Measurements from ENCODE around the gene LRPPRC.

The LRPPRC gene

GRCh38 chr2:43995733-43996533 lies at the start of gene LRPPRC:
Gene LRPPRC, minus strand, starts transcription at chr2:43995989. Its CDS starts 42 bp downstream, at chr2:43995947.
- TF ChIP-seq GATA3 (IDR thresholded peaks at IDR 0.05; ENCODE audit: low read depth, low read length) (no peak), GATA2 (IDR thresholded peaks at IDR 0.05; ENCODE audit: low read depth, low read length) (no peak; the same call in 1 of the 2 replicates)

- TF ChIP-seq GATA3 (IDR thresholded peaks at IDR 0.05; ENCODE audit: low read depth, low read length) (no peak), GATA2 (IDR thresholded peaks at IDR 0.05; ENCODE audit: low read depth, low read length) (no peak)
Observed at GRCh38 chr2:44045061-44045460, 49.3 kb upstream of the LRPPRC start.

DNA sequence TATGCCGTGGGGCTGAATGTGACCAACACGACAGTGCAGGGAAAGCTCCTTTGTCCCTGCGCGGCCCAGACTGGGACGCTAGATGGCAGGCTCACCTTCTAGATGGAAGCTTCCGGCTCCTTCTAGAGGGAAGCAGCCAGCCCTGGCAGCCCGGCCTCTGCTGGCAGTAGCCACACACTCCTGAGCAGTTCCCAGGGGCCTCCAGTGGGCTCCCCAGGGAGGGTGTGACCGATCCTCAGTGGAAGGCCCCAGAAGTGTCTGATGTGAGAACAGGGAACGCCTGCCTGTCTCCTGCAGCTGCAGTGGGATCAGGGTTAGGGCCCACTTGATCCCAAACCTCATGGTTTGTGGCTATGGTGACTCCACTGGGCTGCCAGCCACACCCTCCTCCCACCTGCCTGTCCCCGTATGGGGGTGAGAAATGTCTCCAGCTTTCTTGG lies 48.5 kb upstream of the LRPPRC start:
- TF ChIP-seq GATA2 (IDR thresholded peaks at IDR 0.05; ENCODE audit: low read depth, low read length) (no peak), GATA3 (IDR thresholded peaks at IDR 0.05; ENCODE audit: low read depth, low read length) (no peak)

DNA sequence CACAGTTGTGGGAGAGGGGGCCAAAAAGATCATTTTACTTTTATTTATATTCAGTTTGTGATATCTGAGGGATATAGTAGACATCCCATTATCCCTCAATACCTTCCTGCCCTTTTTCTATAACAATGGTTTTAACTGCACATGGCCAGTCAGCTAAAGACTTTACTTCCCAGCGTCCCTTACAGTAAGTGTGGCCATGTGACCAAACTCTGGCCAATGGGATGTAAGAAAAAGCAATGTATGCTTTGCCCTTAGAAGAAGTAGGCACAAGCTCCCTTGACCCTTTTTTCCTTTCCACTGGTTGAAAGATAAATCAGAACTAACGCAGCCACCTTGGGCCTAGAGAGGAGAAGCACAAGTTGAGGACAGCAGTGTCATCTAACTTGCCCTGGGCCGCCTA lies 44.6 kb upstream of the LRPPRC start:
- TF ChIP-seq GATA2 (IDR thresholded peaks at IDR 0.05; ENCODE audit: low read depth, low read length) (no peak), GATA3 (IDR thresholded peaks at IDR 0.05; ENCODE audit: low read depth, low read length) (no peak)

GRCh38 chr2:44038277-44038676 lies 42.5 kb upstream of the LRPPRC start:
- TF ChIP-seq GATA2 (IDR thresholded peaks at IDR 0.05; ENCODE audit: low read depth, low read length) (no peak), GATA3 (IDR thresholded peaks at IDR 0.05; ENCODE audit: low read depth, low read length) (no peak)

GRCh38 chr2:44037221-44037620 lies 41.4 kb upstream of the LRPPRC start:
- TF ChIP-seq GATA2 (IDR thresholded peaks at IDR 0.05; ENCODE audit: low read depth, low read length): no peak
- no peak for TF ChIP-seq GATA3 (IDR thresholded peaks at IDR 0.05; ENCODE audit: low read depth, low read length)

DNA sequence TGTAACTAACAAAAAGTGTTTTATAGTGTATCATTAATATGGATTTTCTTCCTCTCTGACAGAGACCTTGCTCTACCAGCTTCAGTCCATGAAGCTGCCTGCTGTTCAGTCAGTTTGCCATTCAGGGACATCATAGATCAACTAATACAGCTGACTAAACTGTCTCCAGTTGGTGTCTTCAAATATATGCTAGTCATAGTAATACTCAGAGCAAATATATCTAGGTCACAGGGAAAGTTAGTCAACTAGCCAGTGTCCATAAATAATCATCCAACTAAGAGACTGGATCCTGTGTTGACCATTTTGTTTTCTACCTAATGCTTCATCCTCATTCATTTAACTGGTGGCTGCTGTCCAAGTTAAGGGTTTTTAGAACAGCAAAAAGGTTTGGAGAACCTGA lies 38.2 kb upstream of the LRPPRC start:
- TF ChIP-seq GATA3 (IDR thresholded peaks at IDR 0.05; ENCODE audit: low read depth, low read length): no peak
- TF ChIP-seq GATA2 (IDR thresholded peaks at IDR 0.05; ENCODE audit: low read depth, low read length): no peak

DNA sequence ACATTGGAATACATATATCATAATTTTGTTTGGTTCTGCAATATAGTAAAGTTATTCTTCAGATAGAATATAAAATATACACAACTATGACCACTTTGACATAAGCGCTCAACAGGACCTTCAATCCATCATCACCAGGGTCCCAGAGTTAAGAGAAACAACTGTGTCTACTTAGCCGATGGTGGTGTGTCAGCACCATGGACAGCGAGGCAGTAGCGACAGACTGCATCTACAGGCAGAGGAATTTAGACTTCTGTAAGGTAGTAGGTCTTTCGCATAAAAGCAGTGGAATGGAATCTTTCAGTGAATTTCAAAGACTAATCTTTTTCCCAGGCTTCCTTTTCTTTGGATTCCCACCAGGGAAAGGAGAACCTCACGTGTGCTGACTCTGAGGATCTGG lies 20.5 kb upstream of the LRPPRC start:
- TF ChIP-seq GATA3 (IDR thresholded peaks at IDR 0.05; ENCODE audit: low read depth, low read length): no peak
- no peak for TF ChIP-seq GATA2 (IDR thresholded peaks at IDR 0.05; ENCODE audit: low read depth, low read length)

GRCh38 chr2:44015239-44015638 lies 19.4 kb upstream of the LRPPRC start:
- TF ChIP-seq GATA2 (IDR thresholded peaks at IDR 0.05; ENCODE audit: low read depth, low read length) (no peak), GATA3 (IDR thresholded peaks at IDR 0.05; ENCODE audit: low read depth, low read length) (no peak)

- TF ChIP-seq GATA3 (IDR thresholded peaks at IDR 0.05; ENCODE audit: low read depth, low read length): no peak
Observed at GRCh38 chr2:44010266-44010665, 14.5 kb upstream of the LRPPRC start.

GRCh38 chr2:44009136-44009735 lies 13.4 kb upstream of the LRPPRC start:
- peak; percentile 90 for TF ChIP-seq GATA2 (IDR thresholded peaks at IDR 0.05; ENCODE audit: low read depth, low read length)
- TF ChIP-seq GATA3 (IDR thresholded peaks at IDR 0.05; ENCODE audit: low read depth, low read length): peak; percentile 90

DNA sequence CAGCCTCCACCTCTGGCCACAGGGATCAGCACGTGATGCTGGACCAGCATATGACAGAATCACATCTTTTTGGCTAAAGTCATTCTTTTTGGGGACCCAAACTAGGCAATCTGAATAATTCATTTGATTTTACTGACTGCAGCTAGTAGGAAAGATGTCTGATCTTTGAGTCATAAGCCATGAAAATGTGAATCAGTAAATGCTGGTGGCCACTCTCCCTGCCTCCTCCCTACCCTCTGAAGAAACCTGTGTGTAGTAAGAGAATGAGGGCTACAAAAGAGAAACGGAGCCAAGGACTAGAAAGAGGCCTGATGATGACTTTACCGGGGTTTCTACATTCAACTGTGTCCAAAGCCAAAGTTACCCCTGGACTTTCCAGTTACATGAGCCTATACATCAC lies 10.1 kb upstream of the LRPPRC start:
- TF ChIP-seq GATA3 (IDR thresholded peaks at IDR 0.05; ENCODE audit: low read depth, low read length) (no peak), GATA2 (IDR thresholded peaks at IDR 0.05; ENCODE audit: low read depth, low read length) (no peak)

DNA sequence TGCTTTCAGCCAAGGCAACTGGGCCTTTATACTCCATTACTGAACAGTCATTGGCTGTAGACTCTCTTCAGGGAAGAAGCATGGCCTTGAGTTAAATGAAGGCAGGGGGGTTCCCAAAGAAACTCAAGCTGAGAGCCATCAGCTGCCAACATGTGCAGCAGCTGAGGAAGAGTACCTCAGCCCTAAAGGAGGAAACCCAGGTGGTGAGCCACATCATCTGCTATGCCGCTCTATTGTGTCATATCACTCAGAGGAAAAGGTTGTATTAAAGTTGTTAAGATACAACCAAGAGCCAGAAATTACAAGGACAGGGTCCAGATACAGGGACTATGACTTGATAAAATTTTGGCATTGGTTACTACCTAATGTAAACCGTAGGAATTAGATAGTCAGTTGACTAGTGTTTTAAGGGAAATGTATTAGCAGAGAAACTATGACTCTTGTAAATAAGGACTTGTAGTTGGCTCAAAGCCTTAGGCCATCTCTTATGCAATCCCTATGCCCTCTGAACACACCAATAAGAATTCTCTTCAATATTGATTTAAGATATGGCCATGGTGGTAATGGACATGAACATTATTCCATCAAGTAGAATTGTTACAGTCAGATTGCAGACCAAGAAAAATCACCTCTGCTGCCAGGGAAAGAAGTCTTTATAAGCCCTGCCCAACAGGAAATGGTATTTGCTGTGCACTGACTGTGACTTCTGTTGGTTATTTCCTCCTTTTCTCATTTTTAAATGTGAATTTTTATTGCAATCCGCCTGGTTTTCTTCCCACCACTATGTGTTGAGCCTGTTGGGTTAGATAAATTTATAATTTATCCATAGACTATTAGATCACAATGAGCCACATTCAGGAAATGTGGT lies 9.2 kb upstream of the LRPPRC start:
- TF ChIP-seq GATA3 (IDR thresholded peaks at IDR 0.05; ENCODE audit: low read depth, low read length): no peak
- no peak for TF ChIP-seq GATA2 (IDR thresholded peaks at IDR 0.05; ENCODE audit: low read depth, low read length)

DNA sequence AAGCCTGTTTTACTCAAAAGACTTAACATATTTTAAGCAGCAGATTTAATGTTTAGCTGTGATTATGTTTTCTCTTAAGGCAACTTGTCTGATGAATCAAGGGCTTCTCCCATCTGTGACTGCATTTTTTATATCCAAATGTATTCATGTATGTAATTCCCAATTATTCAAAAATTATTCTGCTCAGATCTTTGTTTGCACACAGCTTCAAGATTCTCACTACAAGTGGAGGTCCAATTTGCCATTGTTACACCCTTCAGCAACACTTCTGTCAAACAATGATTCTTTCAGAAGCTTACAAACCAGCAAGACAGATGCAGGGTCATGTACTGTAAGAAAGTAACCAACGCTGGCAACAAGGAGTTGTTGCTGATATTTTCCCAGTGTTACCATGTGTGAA lies 5.9 kb upstream of the LRPPRC start:
- no peak for TF ChIP-seq GATA3 (IDR thresholded peaks at IDR 0.05; ENCODE audit: low read depth, low read length)

Measured in SH-SY5Y (cell line).